HK-2 (cell line): ENCODE measurements around the gene CDH16.
"Not testable (repeated sequence)": the region's sequence is repeated elsewhere in the genome, so short reads cannot be mapped to it uniquely, and the experiment has no call there.

Experiments
- DNase-seq: peaks from one replicate; pipeline ENCODE4 v3.0.0-alpha.2; 2018; ENCODE audit not compliant: unreplicated experiment

Gene CDH16

DNA sequence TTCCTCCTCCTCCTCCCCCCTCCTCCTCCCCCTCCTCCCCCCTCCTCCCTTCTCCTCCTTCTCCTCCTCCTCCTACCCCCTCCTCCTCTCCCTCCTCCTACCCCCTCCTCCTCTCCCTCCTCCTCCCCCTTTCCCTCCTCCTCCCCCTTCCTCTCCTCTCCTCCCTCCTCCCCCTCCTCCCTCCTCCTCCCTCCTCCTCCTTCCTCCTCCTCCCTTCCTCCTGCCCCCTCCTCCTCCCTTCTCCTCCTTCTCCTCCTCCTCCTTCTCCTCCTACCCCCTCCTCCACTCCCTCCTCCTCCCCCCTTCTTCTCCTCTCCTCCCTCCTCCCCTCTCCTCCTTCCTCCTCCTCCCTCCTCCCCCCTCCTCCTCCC, 45.0 kb downstream of the CDH16 start:
- DNase-seq: no peak

DNA sequence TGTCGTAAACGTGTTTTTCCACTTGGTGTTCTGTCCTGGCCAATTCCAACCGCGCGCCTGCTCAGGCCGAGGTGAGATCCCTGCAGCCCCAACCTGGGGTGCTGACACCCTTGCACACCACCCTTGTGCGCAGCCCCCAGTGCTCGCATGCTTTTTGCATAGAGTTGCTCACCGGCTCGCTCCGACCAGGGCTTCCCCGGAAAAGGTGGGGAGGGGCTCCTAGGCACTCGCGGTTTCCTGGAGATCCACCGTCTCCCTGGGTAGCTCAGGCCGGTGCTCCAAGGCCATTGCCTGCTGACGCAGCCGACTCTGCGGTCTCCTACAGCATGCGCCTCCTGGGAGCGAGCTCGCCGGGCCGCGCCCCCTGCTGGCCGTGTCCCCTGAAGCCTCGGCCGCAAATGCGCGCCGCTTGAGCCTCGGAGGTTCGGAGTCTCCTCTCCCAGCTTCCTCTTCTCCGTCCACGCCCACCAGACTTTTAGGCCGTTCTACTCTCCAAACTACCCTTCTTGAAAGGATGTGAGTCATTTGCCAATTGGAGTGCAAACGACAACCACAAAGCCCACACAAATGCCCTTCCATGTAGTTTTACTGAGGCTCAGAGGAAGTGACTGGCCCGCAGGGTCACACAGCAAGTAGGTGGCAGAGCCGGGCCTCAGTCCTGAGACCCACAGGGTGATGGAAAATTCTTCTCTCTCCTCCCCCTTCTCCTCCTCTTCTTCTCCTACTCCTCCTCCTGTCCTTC, 45.6 kb downstream of the CDH16 start:
- DNase-seq: peak; percentile 99

DNA sequence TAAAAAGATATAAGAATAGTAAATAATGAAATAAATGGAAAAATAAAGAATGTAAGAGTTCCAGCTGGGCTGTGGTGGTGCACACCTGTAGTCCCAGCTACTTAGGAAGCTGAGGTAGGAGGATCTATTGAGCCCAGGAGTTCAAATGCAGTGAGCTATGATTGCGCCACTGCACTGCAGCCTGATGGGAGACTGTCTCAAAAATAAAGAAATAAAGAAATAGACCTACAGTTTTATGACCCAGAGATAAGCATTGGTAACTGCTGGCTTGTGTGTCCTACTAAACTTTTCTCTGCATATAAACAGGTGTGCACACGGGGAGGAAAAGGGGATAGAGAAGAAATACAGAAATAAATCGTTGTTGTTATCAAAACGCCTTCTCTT, 46.1 kb downstream of the CDH16 start:
- DNase-seq: no peak

DNA sequence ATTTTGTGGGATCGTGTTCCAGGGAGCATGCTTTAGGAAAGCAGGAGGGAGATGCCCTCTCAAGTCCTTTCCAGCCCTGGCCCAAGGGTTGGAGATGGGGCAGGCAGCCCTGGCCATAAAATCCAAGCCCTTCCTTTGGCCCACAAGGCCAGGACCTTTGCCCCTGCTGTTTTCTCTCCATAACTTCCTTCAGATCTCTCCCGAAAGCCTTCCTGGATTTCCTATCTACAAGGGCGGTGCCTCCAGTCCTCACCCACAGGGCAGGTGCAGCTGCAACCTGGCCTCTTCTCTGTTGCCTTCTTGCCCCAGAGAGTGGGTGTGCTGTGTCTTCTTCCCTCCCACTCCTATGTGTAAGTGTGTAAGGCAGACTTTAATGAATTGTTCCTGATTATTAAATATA, 46.8 kb downstream of the CDH16 start:
- DNase-seq: no peak

DNA sequence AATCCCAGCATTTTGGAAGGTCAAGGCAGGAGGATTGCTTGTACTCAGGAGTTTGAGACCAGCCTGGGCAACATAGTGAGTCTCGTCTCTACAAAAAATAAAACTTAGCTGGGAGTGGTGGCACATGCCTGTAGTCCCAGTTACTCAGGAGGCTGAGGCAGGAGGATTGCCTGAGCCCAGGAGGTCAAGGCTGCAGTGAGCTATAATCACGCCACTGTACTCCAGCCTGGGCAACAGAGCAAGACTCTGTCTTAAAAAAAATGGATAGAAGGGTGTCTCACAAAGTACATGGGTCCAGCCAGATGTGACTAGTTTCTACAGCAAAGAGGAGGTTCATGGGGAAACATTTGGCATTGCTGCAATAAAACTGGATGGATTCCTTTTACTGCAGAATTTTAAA, 47.3 kb downstream of the CDH16 start:
- DNase-seq: not testable (repeated sequence)

DNA sequence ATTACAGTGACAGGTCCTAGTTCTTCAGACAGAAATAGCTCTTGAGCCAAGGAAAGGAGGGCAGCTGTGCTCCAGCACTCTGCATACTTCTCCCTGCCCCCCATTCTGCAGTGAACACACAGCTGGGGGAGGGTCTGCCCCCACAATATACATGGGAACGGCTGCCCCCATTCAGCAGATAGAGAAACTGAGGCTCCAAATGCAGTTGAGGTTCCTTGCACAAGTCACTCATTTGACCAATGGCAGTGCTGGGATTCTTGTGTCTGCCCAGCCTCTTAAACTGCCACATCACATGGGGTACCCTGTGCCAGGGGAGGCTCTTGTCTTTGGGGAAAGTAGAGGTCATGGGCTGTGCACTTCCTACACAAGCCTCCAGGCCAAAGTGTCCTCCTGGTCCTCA, 49.3 kb downstream of the CDH16 start:
- DNase-seq: no peak

DNA sequence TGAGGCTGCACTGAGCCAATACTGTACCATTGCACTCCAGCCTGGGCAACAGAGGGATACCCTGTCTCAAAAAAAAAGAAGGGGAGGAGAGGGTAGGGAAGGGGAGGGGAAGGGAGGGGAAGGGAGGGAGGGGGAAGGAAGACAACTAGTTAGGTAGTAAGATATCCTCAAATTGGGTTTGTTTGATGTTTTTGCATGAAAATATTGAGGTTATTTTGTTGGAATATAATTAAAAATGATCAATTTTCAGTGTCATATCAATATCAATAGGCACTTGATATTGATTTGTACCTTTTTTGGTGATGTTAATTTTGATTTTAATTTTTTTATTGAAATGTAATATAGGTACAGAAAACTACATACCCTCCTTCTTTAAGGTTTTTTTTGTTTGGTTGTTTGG, 55.0 kb downstream of the CDH16 start:
- no peak for DNase-seq

DNA sequence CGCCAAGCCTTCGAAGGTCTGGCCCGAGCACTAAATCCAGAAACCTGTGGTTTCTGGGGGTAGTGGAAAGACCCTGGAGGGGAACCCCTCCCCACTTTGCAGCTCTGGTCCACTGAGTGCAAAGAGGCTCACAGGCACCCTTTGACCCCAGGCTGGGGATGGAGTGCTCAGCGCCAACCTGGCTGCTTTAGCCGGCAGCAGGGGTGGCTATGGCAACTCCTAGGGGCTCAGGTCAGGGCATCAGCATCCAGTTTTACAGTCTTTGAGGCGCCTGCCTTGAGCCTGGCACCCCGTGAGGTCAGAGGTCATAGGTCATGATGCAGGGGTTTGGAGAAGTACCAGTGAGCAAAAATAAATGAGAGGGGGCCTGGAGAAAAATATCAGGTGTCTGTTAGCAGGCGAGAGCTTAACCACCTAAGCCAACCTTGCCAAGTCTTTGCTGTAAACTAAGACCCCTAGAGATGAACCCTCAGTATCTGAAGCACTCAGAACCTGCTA, 56.6 kb downstream of the CDH16 start:
- DNase-seq: no peak

DNA sequence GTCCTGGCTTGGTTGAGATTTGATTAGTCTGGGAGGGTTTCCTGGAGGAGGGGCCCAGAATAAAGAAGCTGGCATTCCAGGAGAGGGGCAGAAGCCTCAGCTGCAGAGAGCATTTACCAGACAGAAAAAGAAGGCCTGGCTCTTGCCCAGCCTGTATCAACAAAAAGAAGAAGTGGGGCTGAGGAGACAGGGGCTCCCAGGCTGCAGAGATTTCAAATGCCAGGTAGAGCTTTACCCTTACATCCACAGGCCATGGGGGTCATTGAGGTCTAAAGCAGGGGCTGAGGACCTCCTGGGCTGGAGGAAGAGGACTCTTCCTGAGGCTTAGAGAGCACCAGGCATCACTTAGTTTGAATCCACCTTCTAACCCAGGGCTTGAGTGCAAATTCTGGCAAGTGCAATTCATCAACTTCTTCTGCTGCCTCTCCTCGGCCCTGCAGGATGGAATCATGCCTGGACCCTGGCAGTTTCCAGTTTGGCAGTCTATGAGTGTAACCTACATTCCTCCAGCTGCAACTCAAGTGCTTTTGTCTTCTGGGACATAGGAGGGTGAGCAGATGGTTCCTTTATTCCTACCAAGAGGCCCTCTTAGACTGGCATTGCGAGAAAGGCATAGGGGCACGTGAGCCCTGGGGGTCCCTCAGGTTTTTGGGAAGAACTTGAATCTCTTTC, 59.2 kb downstream of the CDH16 start:
- no peak for DNase-seq

DNA sequence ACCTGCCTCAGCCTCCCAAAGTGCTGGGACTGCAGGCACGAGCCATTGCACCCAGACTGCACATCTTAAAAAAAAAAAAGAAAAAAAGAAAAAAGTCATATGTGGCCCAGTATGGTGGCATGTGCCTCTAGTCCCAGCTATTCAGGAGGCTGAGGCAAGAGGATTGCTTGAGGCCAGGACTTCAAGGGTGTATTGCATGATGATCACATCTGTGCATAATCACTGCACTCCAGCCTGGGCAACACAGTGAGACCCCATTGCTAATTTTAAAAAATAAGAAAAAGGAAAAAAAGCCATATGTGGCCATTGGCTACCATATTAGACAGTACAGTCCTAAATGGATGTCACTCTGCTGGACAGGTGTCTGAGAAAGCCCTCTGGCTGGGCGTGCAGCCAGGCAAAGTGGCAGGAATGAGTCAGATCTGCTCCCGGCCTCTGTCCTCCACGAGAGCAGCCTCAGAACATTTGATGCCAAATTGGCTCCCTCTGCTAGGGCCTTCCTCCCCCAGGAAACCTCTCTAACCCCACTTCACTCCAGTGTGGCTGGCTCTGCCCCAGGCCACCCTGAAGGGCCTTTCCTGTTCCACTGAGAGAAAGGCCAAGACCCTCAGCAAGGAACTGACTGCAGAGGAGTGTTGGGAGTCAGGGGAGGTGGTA, 59.8 kb downstream of the CDH16 start:
- DNase-seq: peak; percentile 48
